ENCODE data around the gene PXYLP1.

DNA sequence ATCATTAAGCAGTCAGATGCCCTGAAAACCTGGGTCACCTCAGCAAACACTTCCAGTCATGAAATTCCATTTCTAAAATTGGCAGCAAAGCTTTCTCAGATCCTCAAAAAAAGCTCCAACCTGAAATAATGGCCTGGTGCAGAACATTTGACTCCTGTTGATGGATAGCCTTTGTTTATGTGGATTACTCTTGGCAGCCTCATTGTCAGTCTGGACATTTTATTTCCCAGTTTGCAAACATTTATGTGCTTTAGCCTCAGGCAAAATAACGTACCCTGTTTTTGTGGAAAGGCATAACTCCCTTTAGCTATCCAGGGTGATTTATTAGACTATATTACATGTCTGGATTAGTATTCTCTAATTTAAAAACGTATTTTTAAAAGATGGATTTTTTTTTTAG, 53.9 kb downstream of the PXYLP1 start:
- TF ChIP-seq GATAD2B (conservative IDR thresholded peaks at IDR 0.05; ENCODE audit: low read depth) (no peak), HDGF (IDR thresholded peaks at IDR 0.05) (no peak), SP1 (IDR thresholded peaks at IDR 0.05; ENCODE audit: low read depth, low read length) (no peak), HDAC6 (IDR thresholded peaks at IDR 0.05; ENCODE audit: unreplicated experiment) (no peak), ZBTB11 (CRISPR knock-in tag; IDR thresholded peaks at IDR 0.05) (no peak), TCF12 (IDR thresholded peaks at IDR 0.05; ENCODE audit: low read depth, low read length) (no peak), EP300 (IDR thresholded peaks at IDR 0.05; ENCODE audit: borderline replicate concordance in 1 of 2, control insufficient read depth in 1 of 2, low read depth in 2 of 2, low read length in 2 of 2) (no peak)

All from GM12878 (cell line).